Left forelimb (tissue), 1 donor: ENCODE measurements around the gene UGT2A1.

ENCODE experiments used
- DNase-seq: peaks from one replicate; pipeline ENCODE4 v3.0.0-alpha.2; 2018; ENCODE audit warnings: low spot score

UGT2A1 gene

GRCh38 chr4:69589884-69590283, 63.2 kb downstream of the UGT2A1 start:
- DNase-seq = no peak

- DNase-seq = no peak
Measured at GRCh38 chr4:69584135-69584534, 68.9 kb downstream of the UGT2A1 start.

- no peak for DNase-seq
Measured at GRCh38 chr4:69583543-69583942, 69.5 kb downstream of the UGT2A1 start.

GRCh38 chr4:69577245-69577644, 75.8 kb downstream of the UGT2A1 start:
- no peak for DNase-seq

- no peak for DNase-seq
Measured at GRCh38 chr4:69576251-69576877, 76.7 kb downstream of the UGT2A1 start.

GRCh38 chr4:69568787-69569186, 84.3 kb downstream of the UGT2A1 start:
- DNase-seq = no peak

GRCh38 chr4:69563424-69563823, 89.6 kb downstream of the UGT2A1 start:
- DNase-seq = no peak

- DNase-seq = no peak
Measured at GRCh38 chr4:69549651-69550050, 103.4 kb downstream of the UGT2A1 start.

- DNase-seq = no peak
Measured at GRCh38 chr4:69546134-69546765, 106.8 kb downstream of the UGT2A1 start.
